Progenitor cell of endocrine pancreas (in vitro differentiated cells): ENCODE data around the gene ZSCAN30. TPM values are rescaled to one million over a fixed set of nuclear protein-coding genes. Genes with fewer than 3 reads are reported as not detected.

Experiments
- DNase-seq: peaks from one replicate; pipeline ENCODE4 v3.0.0; 2021; ENCODE audit warnings: low spot score; ENCODE audit not compliant: unreplicated experiment
- H3K27ac Mint-ChIP-seq: 2 replicates; pipeline ENCODE4 v1.8.0; 2021; ENCODE audit warnings: mild to moderate bottlenecking, moderate library complexity, mixed read lengths
- H3K27me3 Mint-ChIP-seq: 2 replicates; pipeline ENCODE4 v1.8.0; 2021; ENCODE audit warnings: mixed read lengths
- H3K36me3 Mint-ChIP-seq: 2 replicates; pipeline ENCODE4 v1.8.0; 2022; ENCODE audit warnings: mixed read lengths; ENCODE audit not compliant: insufficient read depth
- H3K4me1 Mint-ChIP-seq: 2 replicates; pipeline ENCODE4 v1.8.0; 2021; ENCODE audit warnings: low read depth, mixed read lengths
- H3K4me3 Mint-ChIP-seq: 2 replicates; pipeline ENCODE4 v1.8.0; 2021; ENCODE audit warnings: low read depth, mild to moderate bottlenecking, moderate library complexity, mixed read lengths
- H3K9me3 Mint-ChIP-seq: 2 replicates; pipeline ENCODE4 v1.8.0; 2021; ENCODE audit warnings: low read depth, mixed read lengths
- total RNA-seq: library from RNA; stranded (reverse); gene quantifications from 2 replicates; pipeline ENCODE4 v1.2.1, GENCODE V29; 2021
- TF ChIP-seq, protein P1 (sequence below): fragments of 200-600 bp; sonication (generic); IDR thresholded peaks from one replicate; pipeline ENCODE4 v1.5.0; 2021; ENCODE audit warnings: antibody characterized with exemption, mild to moderate bottlenecking; ENCODE audit not compliant: unreplicated experiment

Gene ZSCAN30
- total RNA-seq, 1 donor from 2014 or later = 27.1 TPM

GRCh38 chr18:35240664-35241447 lies 49.2 kb downstream of the ZSCAN30 start, which contains the start of gene ZNF397:
TSS of gene ZNF397 (plus strand) at chr18:35241034. CDS start at chr18:35242471, 1,437 bp downstream.
- TF ChIP-seq, protein P1, sequence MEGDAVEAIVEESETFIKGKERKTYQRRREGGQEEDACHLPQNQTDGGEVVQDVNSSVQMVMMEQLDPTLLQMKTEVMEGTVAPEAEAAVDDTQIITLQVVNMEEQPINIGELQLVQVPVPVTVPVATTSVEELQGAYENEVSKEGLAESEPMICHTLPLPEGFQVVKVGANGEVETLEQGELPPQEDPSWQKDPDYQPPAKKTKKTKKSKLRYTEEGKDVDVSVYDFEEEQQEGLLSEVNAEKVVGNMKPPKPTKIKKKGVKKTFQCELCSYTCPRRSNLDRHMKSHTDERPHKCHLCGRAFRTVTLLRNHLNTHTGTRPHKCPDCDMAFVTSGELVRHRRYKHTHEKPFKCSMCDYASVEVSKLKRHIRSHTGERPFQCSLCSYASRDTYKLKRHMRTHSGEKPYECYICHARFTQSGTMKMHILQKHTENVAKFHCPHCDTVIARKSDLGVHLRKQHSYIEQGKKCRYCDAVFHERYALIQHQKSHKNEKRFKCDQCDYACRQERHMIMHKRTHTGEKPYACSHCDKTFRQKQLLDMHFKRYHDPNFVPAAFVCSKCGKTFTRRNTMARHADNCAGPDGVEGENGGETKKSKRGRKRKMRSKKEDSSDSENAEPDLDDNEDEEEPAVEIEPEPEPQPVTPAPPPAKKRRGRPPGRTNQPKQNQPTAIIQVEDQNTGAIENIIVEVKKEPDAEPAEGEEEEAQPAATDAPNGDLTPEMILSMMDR = no peak
- Mint-ChIP-seq H3K27ac (peak within 1 kb of the TSS; percentile 100), H3K36me3 (peaks cover 31% of the 10 kb centered on the region), H3K4me1 (peaks cover 8% of the 10 kb centered on the region), H3K27me3 (no peaks in the 10 kb centered on the region), H3K4me3 (peak within 1 kb of the TSS; percentile 98), H3K9me3 (no peaks in the 10 kb centered on the region)
- DNase-seq = peak; percentile 94

DNA sequence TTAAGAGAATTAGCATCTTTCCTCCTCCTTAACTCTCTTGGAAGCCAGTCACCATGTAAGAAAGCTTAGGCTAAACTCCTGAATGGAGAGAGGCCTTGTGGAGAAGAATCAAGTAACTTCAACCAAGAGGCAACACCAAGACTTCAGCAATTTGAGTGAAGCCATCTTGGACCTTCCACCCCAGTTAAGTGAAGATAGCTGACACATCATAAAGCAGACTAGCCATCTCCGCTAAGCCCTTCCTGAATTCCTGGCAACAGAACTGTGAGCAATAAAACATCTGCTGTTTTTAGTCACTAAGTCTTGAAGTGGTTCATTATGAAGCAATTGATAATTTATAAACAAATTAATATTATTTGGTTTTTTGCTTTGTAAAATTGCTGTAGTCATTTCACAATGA lies 50.7 kb downstream of the ZSCAN30 start:
- H3K9me3 Mint-ChIP-seq = no peaks in the 10 kb centered on the region
- no peak for DNase-seq
- H3K27ac Mint-ChIP-seq = peak overlapping the region; percentile 78
- TF ChIP-seq, protein P1 = no peak
- no peaks in the 10 kb centered on the region for H3K27me3 Mint-ChIP-seq
- H3K4me1 Mint-ChIP-seq = peaks cover 8% of the 10 kb centered on the region
- H3K4me3 Mint-ChIP-seq = no peak overlapping the region
- peaks cover 17% of the 10 kb centered on the region for H3K36me3 Mint-ChIP-seq

- no peaks in the 10 kb centered on the region for H3K27me3 Mint-ChIP-seq
- H3K4me1 Mint-ChIP-seq = peaks cover under 1% of the 10 kb centered on the region
- TF ChIP-seq, protein P1 = no peak
- no peak overlapping the region for H3K27ac Mint-ChIP-seq
- DNase-seq = no peak
- no peak overlapping the region for H3K4me3 Mint-ChIP-seq
- no peaks in the 10 kb centered on the region for H3K36me3 Mint-ChIP-seq
- H3K9me3 Mint-ChIP-seq = no peaks in the 10 kb centered on the region
Observed at GRCh38 chr18:35236571-35237363, 53.3 kb downstream of the ZSCAN30 start.

DNA sequence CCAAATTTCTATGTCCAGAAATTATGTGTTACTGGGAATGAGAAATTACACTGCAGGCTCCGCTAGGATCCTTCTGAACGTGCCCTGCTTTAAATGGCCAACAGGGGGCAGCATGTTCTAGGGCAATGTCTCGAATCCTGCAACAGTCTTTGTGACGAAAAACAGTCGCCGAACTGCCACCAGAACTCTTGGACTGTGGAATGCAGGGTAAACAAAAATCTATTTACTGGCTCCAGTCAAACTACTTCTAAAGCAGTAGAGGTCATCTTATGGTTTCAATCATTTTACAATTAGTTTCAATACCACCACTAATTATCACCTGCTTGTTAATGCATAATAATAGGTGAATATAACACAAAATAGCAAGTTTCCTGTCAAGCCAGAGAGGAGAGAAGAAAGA lies 59.0 kb downstream of the ZSCAN30 start:
- Mint-ChIP-seq H3K36me3 (no peaks in the 10 kb centered on the region), H3K9me3 (no peaks in the 10 kb centered on the region), H3K4me3 (peak overlapping the region; percentile 40), H3K27ac (peak overlapping the region; percentile 90), H3K4me1 (peaks cover 4% of the 10 kb centered on the region), H3K27me3 (no peaks in the 10 kb centered on the region)
- TF ChIP-seq, protein P1 = peak; percentile 97
- DNase-seq = peak; percentile 66

DNA sequence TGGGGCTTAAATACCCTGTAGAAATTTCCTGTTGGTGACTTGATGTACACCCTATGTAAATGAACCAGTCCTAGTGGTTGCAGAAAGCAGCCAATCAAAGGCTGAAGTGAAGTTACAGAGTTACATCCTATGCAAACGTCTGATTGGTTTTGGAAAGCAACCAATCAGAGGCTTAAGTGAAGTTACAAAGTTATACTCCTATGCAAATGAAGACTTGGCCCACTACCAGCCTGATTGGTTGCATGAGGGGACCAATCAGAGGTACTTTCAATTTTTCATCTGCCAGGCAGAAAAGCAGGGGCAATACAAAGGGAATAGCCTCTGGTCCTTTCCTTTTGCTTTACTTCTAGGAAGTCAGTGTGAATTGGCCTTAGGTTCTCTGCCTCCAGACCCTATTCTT lies 62.8 kb downstream of the ZSCAN30 start:
- H3K36me3 Mint-ChIP-seq = no peaks in the 10 kb centered on the region
- H3K9me3 Mint-ChIP-seq = no peaks in the 10 kb centered on the region
- H3K27me3 Mint-ChIP-seq = no peaks in the 10 kb centered on the region
- H3K4me3 Mint-ChIP-seq = no peak overlapping the region
- TF ChIP-seq, protein P1 = no peak
- H3K27ac Mint-ChIP-seq = peak overlapping the region; percentile 53
- peaks cover 4% of the 10 kb centered on the region for H3K4me1 Mint-ChIP-seq
- DNase-seq = no peak
